HepG2 (cell line): ENCODE data around the gene GRIN2C. TPM values are rescaled to one million over a fixed set of nuclear protein-coding genes. Genes with fewer than 3 reads are reported as not detected.
A peak's percentile ranks its signal among the peaks of the same experiment; 100 is the strongest.

Source experiments
- BRF2 ChIP-seq: sonication (generic); formaldehyde crosslinking; IDR thresholded peaks from 2 replicates; pipeline ENCODE4 v1.8.1; 2022; ENCODE audit warnings: mild to moderate bottlenecking, missing genetic modification reagents
- CENPT ChIP-seq: sonication (generic); formaldehyde crosslinking; IDR thresholded peaks from 2 replicates; pipeline ENCODE4 v1.8.0; 2022; ENCODE audit warnings: low read depth, mild to moderate bottlenecking, moderate library complexity, missing genetic modification reagents
- HHEX ChIP-seq: IDR thresholded peaks from 2 replicates; pipeline ENCODE4 v1.6.1; 2016; ENCODE audit warnings: control low read depth
- MYNN ChIP-seq: sonication (generic); formaldehyde crosslinking; IDR thresholded peaks from 2 replicates; pipeline ENCODE4 v1.4.0; 2020; ENCODE audit warnings: mild to moderate bottlenecking, low read depth, missing genetic modification reagents
- RAD51 ChIP-seq: fragments of 450-650 bp; IDR thresholded peaks from 2 replicates; pipeline ENCODE4 v1.6.1; 2016; ENCODE audit warnings: borderline replicate concordance
- SOX5 ChIP-seq: IDR thresholded peaks from 2 replicates; pipeline ENCODE4 v1.6.1; 2016; ENCODE audit warnings: borderline replicate concordance
- YEATS2 ChIP-seq: sonication (generic); formaldehyde crosslinking; IDR thresholded peaks from 2 replicates; pipeline ENCODE4 v1.4.0; 2020; ENCODE audit warnings: missing genetic modification reagents, borderline replicate concordance
- YEATS4 ChIP-seq: sonication (generic); formaldehyde crosslinking; IDR thresholded peaks from 2 replicates; pipeline ENCODE4 v1.4.0; 2020; ENCODE audit warnings: missing genetic modification reagents, borderline replicate concordance
- ZFAT ChIP-seq: sonication (generic); formaldehyde crosslinking; conservative IDR thresholded peaks from 2 replicates; pipeline ENCODE4 v1.8.1; 2023; ENCODE audit warnings: missing genetic modification reagents, inconsistent platforms
- ZNF18 ChIP-seq: sonication (generic); formaldehyde crosslinking; IDR thresholded peaks from 2 replicates; pipeline ENCODE4 v1.8.0; 2022; ENCODE audit warnings: mild to moderate bottlenecking, missing genetic modification reagents; ENCODE audit not compliant: insufficient replicate concordance
- ZNF484 ChIP-seq: sonication (generic); formaldehyde crosslinking; IDR thresholded peaks from 2 replicates; pipeline ENCODE4 v1.5.1; 2020; ENCODE audit warnings: mild to moderate bottlenecking, low read depth, missing genetic modification reagents, borderline replicate concordance
- ZNF788 ChIP-seq: sonication (generic); formaldehyde crosslinking; IDR thresholded peaks from 2 replicates; pipeline ENCODE4 v1.5.0; 2020; ENCODE audit warnings: mild to moderate bottlenecking, missing genetic modification reagents, borderline replicate concordance
- ZNF800 ChIP-seq: sonication (generic); formaldehyde crosslinking; IDR thresholded peaks from 2 replicates; pipeline ENCODE4 v1.4.0; 2020; ENCODE audit warnings: missing genetic modification reagents
- polyA plus RNA-seq, 8 experiments: library from polyadenylated mRNA; depleted of rRNA in 3 of 8; stranded (reverse) in 7 of 8; unstranded in 1 of 8; fragments of >200 nt; fragmentation: Illumina TruSeq in 4 of 8; extraction: Trizol in 4 of 8; gene quantifications; 2 replicates each; pipeline versions ENCODE4 v1.2.1 to v1.2.3, GENCODE V29; 2011 to 2016; ENCODE audit warnings: low read depth in 4 of 8, missing spikeins in 1 of 8, mixed read lengths in 1 of 8; ENCODE audit not compliant: insufficient read depth in 1 of 8
- total RNA-seq, 5 experiments: library from RNA; depleted of rRNA; stranded (reverse); fragments of >200 nt; fragmentation: Illumina TruSeq; extraction: Trizol; gene quantifications; 2 replicates each; pipeline ENCODE4 v1.2.3, GENCODE V29; 2016; ENCODE audit warnings: low read depth in 1 of 5
- TF ChIP-seq, protein P1 (sequence below): IDR thresholded peaks from 2 replicates; pipeline ENCODE4 v1.6.1; 2016; ENCODE audit warnings: missing compliant biosample characterization, missing genetic modification reagents, borderline replicate concordance
- TF ChIP-seq, protein P2 (sequence below): IDR thresholded peaks from 2 replicates; pipeline ENCODE4 v1.6.1; 2018; ENCODE audit warnings: missing genetic modification reagents
- TF ChIP-seq, protein P3 (sequence below): sonication (generic); formaldehyde crosslinking; IDR thresholded peaks from 2 replicates; pipeline ENCODE4 v1.4.0; 2020; ENCODE audit warnings: missing genetic modification reagents, borderline replicate concordance
- TF ChIP-seq, protein P4 (sequence below): sonication (generic); formaldehyde crosslinking; IDR thresholded peaks from 2 replicates; pipeline ENCODE4 v1.5.0; 2020; ENCODE audit warnings: mild to moderate bottlenecking, low read depth, missing genetic modification reagents, borderline replicate concordance

GRIN2C gene
- total and polyA plus RNA-seq, 2 of the 13 experiments (the other 11 are each of a cell fraction or from before 2014, with no cell fraction given) = 0.03 to 0.11 TPM

- TF ChIP-seq ZNF18 (CRISPR knock-in tag) = no peak
- TF ChIP-seq ZNF800 = 0 out of 2 replicates have a peak, but pooled peaks have one; percentile 39
- TF ChIP-seq, protein P1, sequence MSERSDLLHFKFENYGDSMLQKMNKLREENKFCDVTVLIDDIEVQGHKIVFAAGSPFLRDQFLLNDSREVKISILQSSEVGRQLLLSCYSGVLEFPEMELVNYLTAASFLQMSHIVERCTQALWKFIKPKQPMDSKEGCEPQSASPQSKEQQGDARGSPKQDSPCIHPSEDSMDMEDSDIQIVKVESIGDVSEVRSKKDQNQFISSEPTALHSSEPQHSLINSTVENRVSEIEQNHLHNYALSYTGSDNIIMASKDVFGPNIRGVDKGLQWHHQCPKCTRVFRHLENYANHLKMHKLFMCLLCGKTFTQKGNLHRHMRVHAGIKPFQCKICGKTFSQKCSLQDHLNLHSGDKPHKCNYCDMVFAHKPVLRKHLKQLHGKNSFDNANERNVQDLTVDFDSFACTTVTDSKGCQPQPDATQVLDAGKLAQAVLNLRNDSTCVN = no peak
- TF ChIP-seq YEATS2 = no peak
- no peak for TF ChIP-seq ZNF484 (CRISPR knock-in tag)
- no peak for TF ChIP-seq HHEX (CRISPR knock-in tag)
- TF ChIP-seq YEATS4 (CRISPR knock-in tag) = 0 out of 2 replicates have a peak, but pooled peaks have one; percentile 14
- TF ChIP-seq MYNN (CRISPR knock-in tag) = no peak
- no peak for TF ChIP-seq RAD51
- TF ChIP-seq BRF2 = no peak
- no peak for TF ChIP-seq SOX5
- TF ChIP-seq, protein P2, sequence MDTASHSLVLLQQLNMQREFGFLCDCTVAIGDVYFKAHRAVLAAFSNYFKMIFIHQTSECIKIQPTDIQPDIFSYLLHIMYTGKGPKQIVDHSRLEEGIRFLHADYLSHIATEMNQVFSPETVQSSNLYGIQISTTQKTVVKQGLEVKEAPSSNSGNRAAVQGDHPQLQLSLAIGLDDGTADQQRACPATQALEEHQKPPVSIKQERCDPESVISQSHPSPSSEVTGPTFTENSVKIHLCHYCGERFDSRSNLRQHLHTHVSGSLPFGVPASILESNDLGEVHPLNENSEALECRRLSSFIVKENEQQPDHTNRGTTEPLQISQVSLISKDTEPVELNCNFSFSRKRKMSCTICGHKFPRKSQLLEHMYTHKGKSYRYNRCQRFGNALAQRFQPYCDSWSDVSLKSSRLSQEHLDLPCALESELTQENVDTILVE = no peak
- TF ChIP-seq ZNF788 (CRISPR knock-in tag) = 0 out of 2 replicates have a peak, but pooled peaks have one; percentile 1
- no peak for TF ChIP-seq ZFAT (CRISPR knock-in tag)
- TF ChIP-seq, protein P3, sequence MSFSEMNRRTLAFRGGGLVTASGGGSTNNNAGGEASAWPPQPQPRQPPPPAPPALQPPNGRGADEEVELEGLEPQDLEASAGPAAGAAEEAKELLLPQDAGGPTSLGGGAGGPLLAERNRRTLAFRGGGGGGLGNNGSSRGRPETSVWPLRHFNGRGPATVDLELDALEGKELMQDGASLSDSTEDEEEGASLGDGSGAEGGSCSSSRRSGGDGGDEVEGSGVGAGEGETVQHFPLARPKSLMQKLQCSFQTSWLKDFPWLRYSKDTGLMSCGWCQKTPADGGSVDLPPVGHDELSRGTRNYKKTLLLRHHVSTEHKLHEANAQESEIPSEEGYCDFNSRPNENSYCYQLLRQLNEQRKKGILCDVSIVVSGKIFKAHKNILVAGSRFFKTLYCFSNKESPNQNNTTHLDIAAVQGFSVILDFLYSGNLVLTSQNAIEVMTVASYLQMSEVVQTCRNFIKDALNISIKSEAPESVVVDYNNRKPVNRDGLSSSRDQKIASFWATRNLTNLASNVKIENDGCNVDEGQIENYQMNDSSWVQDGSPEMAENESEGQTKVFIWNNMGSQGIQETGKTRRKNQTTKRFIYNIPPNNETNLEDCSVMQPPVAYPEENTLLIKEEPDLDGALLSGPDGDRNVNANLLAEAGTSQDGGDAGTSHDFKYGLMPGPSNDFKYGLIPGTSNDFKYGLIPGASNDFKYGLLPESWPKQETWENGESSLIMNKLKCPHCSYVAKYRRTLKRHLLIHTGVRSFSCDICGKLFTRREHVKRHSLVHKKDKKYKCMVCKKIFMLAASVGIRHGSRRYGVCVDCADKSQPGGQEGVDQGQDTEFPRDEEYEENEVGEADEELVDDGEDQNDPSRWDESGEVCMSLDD = no peak
- TF ChIP-seq, protein P4, sequence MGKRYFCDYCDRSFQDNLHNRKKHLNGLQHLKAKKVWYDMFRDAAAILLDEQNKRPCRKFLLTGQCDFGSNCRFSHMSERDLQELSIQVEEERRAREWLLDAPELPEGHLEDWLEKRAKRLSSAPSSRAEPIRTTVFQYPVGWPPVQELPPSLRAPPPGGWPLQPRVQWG (CRISPR knock-in tag) = no peak
- TF ChIP-seq CENPT (CRISPR knock-in tag) = no peak
These were observed 33.6 kb upstream of the GRIN2C start, which contains the start of gene FADS6 (continued) for GRCh38 chr17:74892974-74893911.
